CD14-positive monocyte (primary cell): ENCODE results near the gene VANGL1. TPM values are rescaled to one million over a fixed set of nuclear protein-coding genes. Genes with fewer than 3 reads are reported as not detected.

Source experiments
- DNase-seq, 3 donors: peaks; one replicate each; pipeline ENCODE4 v3.0.0-alpha.2; 2011 to 2022
- H2AFZ ChIP-seq: 2 replicates; pipeline ENCODE4 v1.6.0; 2012; ENCODE audit warnings: mild to moderate bottlenecking, low read depth, low read length, inconsistent platforms; ENCODE audit not compliant: insufficient read depth, poor library complexity, severe bottlenecking
- H3K27ac ChIP-seq, 2 donors: 1 replicate in 1 of 2; 2 replicates in 1 of 2; pipeline ENCODE4 v1.5.1; 2012 to 2013; ENCODE audit warnings: low read length in 2 of 2, control low read depth in 1 of 2, inconsistent platforms in 1 of 2, low read depth in 1 of 2, mild to moderate bottlenecking in 1 of 2
- H3K27me3 ChIP-seq, 2 donors: one replicate each; pipeline versions ENCODE4 v1.6.0 to v1.6.1; 2011 to 2013; ENCODE audit warnings: low read length in 2 of 2; ENCODE audit not compliant: control insufficient read depth in 2 of 2, insufficient read depth in 2 of 2
- H3K36me3 ChIP-seq, 2 donors: replicated peaks in 1 of 2; 1 replicate in 1 of 2; 2 replicates in 1 of 2; pipeline versions ENCODE4 v1.5.1 to v1.6.1; 2012 to 2013; ENCODE audit warnings: low read length in 2 of 2, control low read depth in 1 of 2, inconsistent platforms in 1 of 2, mild to moderate bottlenecking in 1 of 2; ENCODE audit not compliant: insufficient read depth in 2 of 2, control insufficient read depth in 1 of 2
- H3K4me1 ChIP-seq, 2 donors: 1 replicate in 1 of 2; 2 replicates in 1 of 2; pipeline versions ENCODE4 v1.5.1 to v1.6.1; 2012 to 2013; ENCODE audit warnings: low read length in 2 of 2, control low read depth in 1 of 2, inconsistent platforms in 1 of 2, mild to moderate bottlenecking in 1 of 2, moderate library complexity in 1 of 2; ENCODE audit not compliant: insufficient read depth in 2 of 2, control insufficient read depth in 1 of 2
- H3K4me2 ChIP-seq: replicated peaks from 2 replicates; pipeline ENCODE3; 2012; ENCODE audit warnings: low read length, moderate library complexity, mild to moderate bottlenecking; ENCODE audit not compliant: poor library complexity, severe bottlenecking; ENCODE audit errors: extremely low read depth
- H3K4me3 ChIP-seq, 3 experiments: fragments of 200-600 bp in 1 of 3; sonication (generic) in 1 of 3; replicated peaks in 1 of 3; 1 replicate in 2 of 3; 2 replicates in 1 of 3; pipeline ENCODE4 v1.5.1; 2011 to 2013; ENCODE audit warnings: low read length in 3 of 3, mild to moderate bottlenecking in 3 of 3, control low read depth in 2 of 3, low read depth in 2 of 3, inconsistent platforms in 1 of 3, moderate library complexity in 1 of 3
- H3K79me2 ChIP-seq: 2 replicates; pipeline ENCODE4 v1.6.0; 2012; ENCODE audit warnings: mild to moderate bottlenecking, control low read depth, inconsistent platforms, low read length, moderate library complexity; ENCODE audit not compliant: insufficient read depth
- H3K9ac ChIP-seq: 2 replicates; pipeline ENCODE4 v1.6.0; 2017; ENCODE audit warnings: low read length, mild to moderate bottlenecking; ENCODE audit not compliant: insufficient read depth, poor library complexity, severe bottlenecking
- H3K9me3 ChIP-seq, 2 donors: replicated peaks in 1 of 2; 1 replicate in 1 of 2; 2 replicates in 1 of 2; pipeline versions ENCODE4 v1.5.1 to v1.6.1; 2012 to 2013; ENCODE audit warnings: low read length in 2 of 2, control low read depth in 1 of 2; ENCODE audit not compliant: control insufficient read depth in 1 of 2, insufficient read depth in 1 of 2
- H4K20me1 ChIP-seq: 2 replicates; pipeline ENCODE4 v1.6.0; 2012; ENCODE audit warnings: mild to moderate bottlenecking, low read length, control low read depth, moderate library complexity; ENCODE audit not compliant: insufficient read depth
- H3K27ac Mint-ChIP-seq, 7 donors: one replicate each; pipeline ENCODE4 v1.8.0; 2020; ENCODE audit warnings: mild to moderate bottlenecking in 7 of 7, mixed read lengths in 7 of 7, moderate library complexity in 6 of 7, inconsistent platforms in 2 of 7
- H3K27me3 Mint-ChIP-seq, 3 donors: one replicate each; pipeline ENCODE4 v1.8.0; 2021 to 2022; ENCODE audit warnings: low read depth in 3 of 3, mild to moderate bottlenecking in 3 of 3, mixed read lengths in 3 of 3, moderate library complexity in 3 of 3, inconsistent platforms in 1 of 3
- H3K36me3 Mint-ChIP-seq, 2 donors: one replicate each; pipeline ENCODE4 v1.8.0; 2020; ENCODE audit warnings: mixed read lengths in 2 of 2, inconsistent platforms in 1 of 2, mild to moderate bottlenecking in 1 of 2
- H3K4me1 Mint-ChIP-seq: one replicate; pipeline ENCODE4 v1.8.0; 2020; ENCODE audit warnings: mild to moderate bottlenecking, mixed read lengths
- H3K4me3 Mint-ChIP-seq, 2 donors: one replicate each; pipeline ENCODE4 v1.8.0; 2020; ENCODE audit warnings: mild to moderate bottlenecking in 2 of 2, mixed read lengths in 2 of 2, moderate library complexity in 1 of 2
- H3K9me3 Mint-ChIP-seq, 7 donors: one replicate each; pipeline ENCODE4 v1.8.0; 2020 to 2022; ENCODE audit warnings: mixed read lengths in 7 of 7, mild to moderate bottlenecking in 6 of 7, moderate library complexity in 6 of 7, inconsistent platforms in 2 of 7
- WGBS: methylation state at CpG from one replicate; pipeline ENCODE4 v1.1.5; 2013; ENCODE audit warnings: missing lambda C conversion rate; ENCODE audit not compliant: insufficient coverage; 5-methylcytosine and 5-hydroxymethylcytosine counted together
- intact Hi-C, 2 donors: fragments of 100-400 bp; cut with micrococcal nuclease; formaldehyde crosslinking; loops; one replicate each; pipeline versions ENCODE4 v1.15.0 to v1.15.1; 2023
- polyA plus RNA-seq, 3 donors: library from polyadenylated mRNA; depleted of rRNA in 1 of 3; unstranded in 2 of 3; stranded (reverse) in 1 of 3; fragments of 300-500 nt in 2 of 3; fragments of >200 nt in 1 of 3; fragmentation: Illumina TruSeq in 2 of 3; gene quantifications; 1 replicate in 2 of 3; 2 replicates in 1 of 3; pipeline ENCODE4 v1.2.3, GENCODE V29; 2012 to 2021
- TF ChIP-seq, protein P1 (sequence below): fragments of 200-600 bp; IDR thresholded peaks from one replicate; pipeline ENCODE4 v1.8.0; 2022; ENCODE audit warnings: antibody characterized with exemption, mild to moderate bottlenecking

VANGL1 gene
- polyA plus RNA-seq, 3 donors: 0.67 to 2.0 (median 1.3) TPM

DNA sequence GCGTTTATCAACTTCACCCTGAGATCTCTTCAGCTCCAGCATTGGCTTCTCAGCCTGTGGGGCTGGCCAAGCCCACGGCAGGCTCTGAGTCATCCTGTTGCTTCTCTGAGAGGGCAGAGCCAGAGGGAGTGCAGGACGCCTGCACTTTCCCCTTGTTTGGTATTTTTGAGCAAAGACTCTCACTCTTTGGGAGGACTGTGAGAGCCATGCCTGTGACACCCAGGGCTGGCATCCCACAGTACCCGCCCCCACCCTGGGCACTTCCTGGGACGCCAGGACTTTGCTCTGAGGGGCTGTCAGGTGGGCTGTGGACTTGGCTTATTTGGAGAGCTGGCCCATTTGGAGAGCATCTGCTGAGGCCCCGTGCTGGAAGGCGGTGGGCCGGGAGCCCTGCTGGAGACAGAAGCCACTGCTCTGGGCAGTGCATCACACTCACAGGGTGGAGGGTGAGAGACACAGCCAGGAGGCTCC, 37.4 kb downstream of the VANGL1 start:
- 92% methylated on average over 6 of the region's 8 CpGs for WGBS
- no peak overlapping the region for H3K27ac ChIP-seq
- H3K79me2 ChIP-seq: no peaks in the 10 kb centered on the region
- Mint-ChIP-seq H3K9me3 (peaks cover 0 to 1% (median 0%) of the 10 kb centered on the region in 7 donors), H3K36me3 (peaks cover 4 to 5% of the 10 kb centered on the region in 2 donors), H3K27me3 (peaks cover 0 to 3% (median 0%) of the 10 kb centered on the region in 3 donors), H3K27ac (no peak overlapping the region), H3K4me3 (no peak overlapping the region), H3K4me1 (no peaks in the 10 kb centered on the region)
- H3K4me2 ChIP-seq: no peak overlapping the region
- H3K36me3 ChIP-seq: peaks cover 0 to 7% of the 10 kb centered on the region in 2 donors
- no peak overlapping the region for H2AFZ ChIP-seq
- intact Hi-C loops: no loop called here
- TF ChIP-seq, protein P1, sequence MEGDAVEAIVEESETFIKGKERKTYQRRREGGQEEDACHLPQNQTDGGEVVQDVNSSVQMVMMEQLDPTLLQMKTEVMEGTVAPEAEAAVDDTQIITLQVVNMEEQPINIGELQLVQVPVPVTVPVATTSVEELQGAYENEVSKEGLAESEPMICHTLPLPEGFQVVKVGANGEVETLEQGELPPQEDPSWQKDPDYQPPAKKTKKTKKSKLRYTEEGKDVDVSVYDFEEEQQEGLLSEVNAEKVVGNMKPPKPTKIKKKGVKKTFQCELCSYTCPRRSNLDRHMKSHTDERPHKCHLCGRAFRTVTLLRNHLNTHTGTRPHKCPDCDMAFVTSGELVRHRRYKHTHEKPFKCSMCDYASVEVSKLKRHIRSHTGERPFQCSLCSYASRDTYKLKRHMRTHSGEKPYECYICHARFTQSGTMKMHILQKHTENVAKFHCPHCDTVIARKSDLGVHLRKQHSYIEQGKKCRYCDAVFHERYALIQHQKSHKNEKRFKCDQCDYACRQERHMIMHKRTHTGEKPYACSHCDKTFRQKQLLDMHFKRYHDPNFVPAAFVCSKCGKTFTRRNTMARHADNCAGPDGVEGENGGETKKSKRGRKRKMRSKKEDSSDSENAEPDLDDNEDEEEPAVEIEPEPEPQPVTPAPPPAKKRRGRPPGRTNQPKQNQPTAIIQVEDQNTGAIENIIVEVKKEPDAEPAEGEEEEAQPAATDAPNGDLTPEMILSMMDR: no peak
- H3K9ac ChIP-seq: no peak overlapping the region
- H3K9me3 ChIP-seq: no peaks in the 10 kb centered on the region
- H3K4me3 ChIP-seq: no peak overlapping the region
- DNase-seq: no peak
- no peaks in the 10 kb centered on the region for H3K27me3 ChIP-seq
- H4K20me1 ChIP-seq: no peaks in the 10 kb centered on the region
- H3K4me1 ChIP-seq: no peaks in the 10 kb centered on the region

- Histone ChIP-seq H3K79me2 (no peaks in the 10 kb centered on the region), H2AFZ (no peak overlapping the region), H3K27ac (no peak overlapping the region), H3K4me1 (no peaks in the 10 kb centered on the region), H3K4me2 (no peak overlapping the region), H3K9me3 (no peaks in the 10 kb centered on the region), H3K36me3 (peaks cover 7 to 23% of the 10 kb centered on the region in 2 donors), H4K20me1 (no peaks in the 10 kb centered on the region), H3K27me3 (no peaks in the 10 kb centered on the region), H3K9ac (no peak overlapping the region), H3K4me3 (no peak overlapping the region)
- intact Hi-C loops: no loop called here
- peak overlapping the region in 1 of 7 donors; percentile 21 for H3K27ac Mint-ChIP-seq
- 100% methylated on average over 3 of the region's 5 CpGs for WGBS
- no peak for DNase-seq
- H3K27me3 Mint-ChIP-seq: peaks cover 0 to 3% (median 0%) of the 10 kb centered on the region in 3 donors
- H3K36me3 Mint-ChIP-seq: peaks cover 10 to 11% of the 10 kb centered on the region in 2 donors
- H3K4me3 Mint-ChIP-seq: no peak overlapping the region
- H3K4me1 Mint-ChIP-seq: no peaks in the 10 kb centered on the region
- peaks cover 0 to 1% (median 0%) of the 10 kb centered on the region in 7 donors for H3K9me3 Mint-ChIP-seq
- TF ChIP-seq, protein P1: no peak
Observed at GRCh38 chr1:115680730-115681111, 39.0 kb downstream of the VANGL1 start.
